GM12878 (cell line): ENCODE measurements around the gene KASH5. TPM values are rescaled to one million over a fixed set of nuclear protein-coding genes. Genes with fewer than 3 reads are reported as not detected.

Experiments
- ATAC-seq: fragments of 200-7000 bp; cut with Tn5 transposase; 3 replicates; pipeline ENCODE4 v1.9.1; 2020; ENCODE audit warnings: mild to moderate bottlenecking, moderate library complexity
- BruUV-seq: library from RNA; stranded (reverse); fragments of 400-500 nt; replicated peaks from 2 replicates; lab custom pipeline; 2021; lab: Mats Ljungman, UMichigan
- CTCF ChIA-PET: fragments of 300-600 bp; sonication (Branson Sonifier 250); formaldehyde crosslinking; extraction: SDS; loops from one replicate; lab custom pipeline; 2021; ENCODE audit warnings: inconsistent platforms; lab: Yijun Ruan, JAX
- POLR2A ChIA-PET: fragments of 350-600 bp; formaldehyde crosslinking; extraction: SDS; loops from one replicate; lab custom pipeline; 2021; ENCODE audit warnings: inconsistent platforms; lab: Charles Lee
- RAD21 ChIA-PET: fragments of 300-600 bp; sonication (Branson Sonifier 250); formaldehyde crosslinking; loops from one replicate; lab custom pipeline; 2023; ENCODE audit warnings: antibody characterized with exemption; ENCODE audit not compliant: unreplicated experiment; lab: Charles Lee
- SMC1A ChIA-PET: fragments of 300-600 bp; sonication (Branson Sonifier 250); formaldehyde crosslinking; loops from one replicate; lab custom pipeline; 2023; ENCODE audit not compliant: unreplicated experiment, uncharacterized antibody; lab: Charles Lee
- DNase-seq: peaks from one replicate; pipeline ENCODE4 v3.0.0-alpha.2; 2011; ENCODE audit warnings: low read depth, low spot score
- FAIRE-seq: peaks from 3 replicates; lab custom pipeline; 2011; peaks lifted over from hg19 to GRCh38; lab: Jason Lieb, UNC
- H2AFZ ChIP-seq: 2 replicates; pipeline ENCODE4 v1.6.0; 2011; ENCODE audit warnings: low read depth, low read length, control low read depth; ENCODE audit not compliant: control insufficient read depth
- H3K27ac ChIP-seq: 2 replicates; pipeline ENCODE4 v1.5.1; 2011; ENCODE audit warnings: control low read depth; ENCODE audit not compliant: control insufficient read depth, insufficient read depth
- H3K27me3 ChIP-seq, 2 experiments: replicated peaks in 1 of 2; 2 replicates each; pipeline versions ENCODE4 v1.6.0 to v1.6.1; 2011; ENCODE audit warnings: low read length in 1 of 2; ENCODE audit not compliant: control insufficient read depth in 2 of 2, insufficient read depth in 2 of 2
- H3K36me3 ChIP-seq, 2 experiments: 2 replicates each; pipeline ENCODE4 v1.5.1; 2011; ENCODE audit warnings: low read length in 1 of 2; ENCODE audit not compliant: control insufficient read depth in 2 of 2, insufficient read depth in 2 of 2
- H3K4me1 ChIP-seq: 2 replicates; pipeline ENCODE4 v1.6.1; 2011; ENCODE audit warnings: mild to moderate bottlenecking, low read length, moderate library complexity, mixed read lengths; ENCODE audit not compliant: control insufficient read depth, insufficient read depth
- H3K4me2 ChIP-seq: 2 replicates; pipeline ENCODE4 v1.6.0; 2011; ENCODE audit warnings: control low read depth; ENCODE audit not compliant: control insufficient read depth, insufficient read depth
- H3K4me3 ChIP-seq: fragments of 200-600 bp; sonication (generic); 2 replicates; pipeline ENCODE4 v1.5.1; 2016
- H3K79me2 ChIP-seq: 2 replicates; pipeline ENCODE4 v1.6.0; 2011; ENCODE audit warnings: low read length; ENCODE audit not compliant: control insufficient read depth, insufficient read depth
- H3K9ac ChIP-seq: 2 replicates; pipeline ENCODE4 v1.8.0; 2011; ENCODE audit warnings: low read length, control low read depth, mixed read lengths; ENCODE audit not compliant: control insufficient read depth, insufficient read depth
- H3K9me3 ChIP-seq: replicated peaks from 3 replicates; pipeline ENCODE4 v1.5.1; 2011; ENCODE audit warnings: mild to moderate bottlenecking, low read length; ENCODE audit not compliant: control insufficient read depth, insufficient read depth
- H4K20me1 ChIP-seq: 2 replicates; pipeline ENCODE4 v1.6.0; 2011; ENCODE audit not compliant: control insufficient read depth, insufficient read depth
- ATF7 ChIP-seq: fragments of 450-650 bp; IDR thresholded peaks from 2 replicates; pipeline ENCODE4 v1.6.1; 2016; ENCODE audit warnings: low read depth, mild to moderate bottlenecking
- CREB1 ChIP-seq: IDR thresholded peaks from 2 replicates; pipeline ENCODE4 v1.6.1; 2012; ENCODE audit warnings: low read depth, mild to moderate bottlenecking, inconsistent platforms
- CREM ChIP-seq: IDR thresholded peaks from 2 replicates; pipeline ENCODE4 v1.6.1; 2014; ENCODE audit warnings: antibody characterized with exemption, low read depth
- MYB ChIP-seq: fragments of 150-350 bp; IDR thresholded peaks from 2 replicates; pipeline ENCODE4 v1.6.1; 2014; ENCODE audit warnings: mild to moderate bottlenecking, low read depth, low read length, borderline replicate concordance
- NBN ChIP-seq: fragments of 450-650 bp; IDR thresholded peaks from 2 replicates; pipeline ENCODE4 v1.6.1; 2016
- PAX5 ChIP-seq: IDR thresholded peaks from 2 replicates; pipeline ENCODE4 v1.6.1; 2011; ENCODE audit warnings: low read depth, low read length, borderline replicate concordance
- POLR2AphosphoS2 ChIP-seq: IDR thresholded peaks from 2 replicates; pipeline ENCODE4 v1.6.1; 2011; ENCODE audit warnings: low read depth, mild to moderate bottlenecking, low read length, improper control_type of control experiment, moderate library complexity
- SUZ12 ChIP-seq: fragments of 200-600 bp; sonication (generic); IDR thresholded peaks from one replicate; pipeline ENCODE4 v1.6.1; 2018; ENCODE audit warnings: antibody characterized with exemption, mild to moderate bottlenecking; ENCODE audit not compliant: unreplicated experiment
- YY1 ChIP-seq: IDR thresholded peaks from 2 replicates; pipeline ENCODE4 v1.6.1; 2011; ENCODE audit warnings: low read depth, mild to moderate bottlenecking, low read length
- WGBS: methylation state at CpG from one replicate; pipeline ENCODE4 v1.1.6; 2016; ENCODE audit warnings: low lambda C conversion rate; ENCODE audit not compliant: insufficient replicate concordance, insufficient coverage; ENCODE audit errors: missing lambda C conversion rate; 5-methylcytosine and 5-hydroxymethylcytosine counted together
- in situ Hi-C: fragments of 300-500 bp; cut with MboI; formaldehyde crosslinking; loops from 9 replicates; pipeline ENCODE4 v1.14.3; 2018; ENCODE audit warnings: mixed read lengths
- intact Hi-C: fragments of 100-400 bp; cut with micrococcal nuclease; formaldehyde crosslinking; loops from one replicate; pipeline ENCODE4 v1.14.2; 2022; ENCODE audit not compliant: unreplicated experiment
- polyA plus RNA-seq, 11 experiments: library from polyadenylated mRNA; depleted of rRNA in 4 of 11; unstranded in 6 of 11; stranded (reverse) in 5 of 11; fragments of >200 nt; fragmentation: Nextera tagmentation in 4 of 11; fragmentation: Illumina TruSeq in 1 of 11; extraction: Ambion mirVana in 4 of 11; extraction: Trizol in 1 of 11; gene quantifications; 1 replicate in 1 of 11; 2 replicates in 10 of 11; pipeline versions ENCODE4 v1.2.1 to v1.2.3, GENCODE V29; 2011 to 2016; ENCODE audit warnings: inconsistent platforms in 2 of 11, missing spikeins in 2 of 11, low read depth in 1 of 11
- total RNA-seq, 4 experiments: library from RNA; depleted of rRNA in 3 of 4; stranded (reverse); fragments of >200 nt in 3 of 4; fragmentation: Illumina TruSeq in 1 of 4; extraction: Trizol in 1 of 4; gene quantifications; 2 replicates each; pipeline versions ENCODE4 v1.2.1 to v1.2.3, GENCODE V29; 2013 to 2021
- TF ChIP-seq, protein P1 (sequence below): fragments of 150-350 bp; IDR thresholded peaks from 2 replicates; pipeline ENCODE4 v1.6.1; 2014; ENCODE audit warnings: mild to moderate bottlenecking, low read depth, low read length

KASH5 gene
- total and polyA plus RNA-seq, 10 of the 15 experiments (the other 5 are each of a cell fraction or from before 2014, with no cell fraction given) = 0.03 to 0.06 (median 0.05) TPM; not detected in 7

DNA sequence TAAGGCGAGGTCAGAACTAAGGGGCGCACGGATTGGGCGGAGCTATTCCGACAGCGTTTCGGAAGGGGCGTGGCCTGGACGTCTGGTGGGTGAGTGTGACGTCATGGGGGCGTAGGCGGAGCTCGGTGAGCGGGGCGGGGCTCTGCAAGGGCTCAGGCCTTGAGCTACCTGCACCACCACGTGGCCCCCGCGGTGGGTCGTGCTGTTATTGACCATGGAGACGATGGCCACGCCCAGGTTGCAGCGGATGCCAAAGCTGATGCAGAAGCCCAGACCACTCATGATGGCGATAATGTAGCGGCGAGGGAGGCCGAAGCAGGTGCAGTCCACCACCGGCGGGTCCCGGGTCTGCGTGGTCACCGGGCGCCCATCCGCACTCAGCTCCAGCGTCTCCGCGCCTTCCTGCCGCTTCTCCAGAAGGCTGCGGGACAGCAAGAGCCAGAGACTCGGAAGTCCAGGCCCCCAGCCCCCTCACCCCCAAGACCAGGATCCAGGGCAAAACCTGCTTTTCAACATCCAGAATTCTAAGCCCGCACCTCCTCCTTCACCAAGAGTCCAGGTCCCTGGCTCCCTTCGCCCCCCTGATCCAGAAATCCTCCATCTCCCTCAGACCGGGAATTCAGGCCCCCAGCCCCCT lies 48.5 kb downstream of the KASH5 start:
- SMC1A ChIA-PET = interaction anchor here (1.6 kb wide), 1 partner anchor 45 kb away, joined by 5 read pairs; no protein-coding TSS in a partner anchor
- Histone ChIP-seq H3K9ac (no peak overlapping the region), H3K36me3 (no peaks in the 10 kb centered on the region), H3K4me3 (no peak overlapping the region), H2AFZ (no peak overlapping the region), H3K27ac (no peak overlapping the region), H3K79me2 (no peaks in the 10 kb centered on the region), H4K20me1 (no peaks in the 10 kb centered on the region), H3K9me3 (no peaks in the 10 kb centered on the region), H3K4me2 (no peak overlapping the region), H3K27me3 (peaks cover 11 to 24% of the 10 kb centered on the region in 2 experiments), H3K4me1 (no peaks in the 10 kb centered on the region)
- TF ChIP-seq NBN (0 out of 2 replicates have a peak, but pooled peaks have one; percentile 31), MYB (no peak), CREM (0 out of 2 replicates have a peak, but pooled peaks have one; percentile 47), YY1 (no peak), ATF7 (peak; percentile 67), CREB1 (peak; percentile 58; the same call in 1 of the 2 replicates), SUZ12 (no peak), PAX5 (no peak), POLR2AphosphoS2 (no peak)
- TF ChIP-seq, protein P1, sequence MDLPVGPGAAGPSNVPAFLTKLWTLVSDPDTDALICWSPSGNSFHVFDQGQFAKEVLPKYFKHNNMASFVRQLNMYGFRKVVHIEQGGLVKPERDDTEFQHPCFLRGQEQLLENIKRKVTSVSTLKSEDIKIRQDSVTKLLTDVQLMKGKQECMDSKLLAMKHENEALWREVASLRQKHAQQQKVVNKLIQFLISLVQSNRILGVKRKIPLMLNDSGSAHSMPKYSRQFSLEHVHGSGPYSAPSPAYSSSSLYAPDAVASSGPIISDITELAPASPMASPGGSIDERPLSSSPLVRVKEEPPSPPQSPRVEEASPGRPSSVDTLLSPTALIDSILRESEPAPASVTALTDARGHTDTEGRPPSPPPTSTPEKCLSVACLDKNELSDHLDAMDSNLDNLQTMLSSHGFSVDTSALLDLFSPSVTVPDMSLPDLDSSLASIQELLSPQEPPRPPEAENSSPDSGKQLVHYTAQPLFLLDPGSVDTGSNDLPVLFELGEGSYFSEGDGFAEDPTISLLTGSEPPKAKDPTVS = no peak
- CTCF ChIA-PET = interaction anchor here (1.0 to 2.2 kb wide), 6 partner anchors 10 to 228 kb away, joined by 3 to 8 read pairs (median 4); partner anchors contain the start of genes FLT3LG and GFY
- intact Hi-C loops (no loop called here), in situ Hi-C loops (loop anchor here (5.0 kb wide), 1 partner anchor 44 kb away; no protein-coding TSS in a partner anchor)
- no peak for DNase-seq
- POLR2A ChIA-PET = interaction anchor here (0.6 kb wide), 1 partner anchor 33 kb away, joined by 3 read pairs; no protein-coding TSS in a partner anchor
- no peak for FAIRE-seq
- RAD21 ChIA-PET = interaction anchor here (1.1 kb wide), 1 partner anchor 45 kb away, joined by 4 read pairs; no protein-coding TSS in a partner anchor
- BruUV-seq = no TSS peak
- 32% methylated on average over 42 of the region's 42 CpGs for WGBS
- peak; percentile 73 for ATAC-seq
